Measurements from ENCODE around the gene TMEM82. TPM values are rescaled to one million over a fixed set of nuclear protein-coding genes. Genes with fewer than 3 reads are reported as not detected.

TMEM82 gene
- total RNA-seq, 2 donors from 2014 or later = not detected

GRCh38 chr1:15714406-15715136 is 27.7 kb upstream of the TMEM82 start:
- no peaks in the 10 kb centered on the region for H3K36me3 Mint-ChIP-seq
- no peaks in the 10 kb centered on the region for H3K9me3 Mint-ChIP-seq
- H3K27ac Mint-ChIP-seq = peak overlapping the region; percentile 44 to 59
- no peak for DNase-seq (ENCODE audit: low spot score in 2 of 2)
- no peak for ATAC-seq

GRCh38 chr1:15717418-15718125 is 24.7 kb upstream of the TMEM82 start:
- Mint-ChIP-seq H3K27ac (no peak overlapping the region), H3K9me3 (no peaks in the 10 kb centered on the region), H3K36me3 (no peaks in the 10 kb centered on the region)
- no peak for DNase-seq (ENCODE audit: low spot score in 2 of 2)
- no peak for ATAC-seq

DNA sequence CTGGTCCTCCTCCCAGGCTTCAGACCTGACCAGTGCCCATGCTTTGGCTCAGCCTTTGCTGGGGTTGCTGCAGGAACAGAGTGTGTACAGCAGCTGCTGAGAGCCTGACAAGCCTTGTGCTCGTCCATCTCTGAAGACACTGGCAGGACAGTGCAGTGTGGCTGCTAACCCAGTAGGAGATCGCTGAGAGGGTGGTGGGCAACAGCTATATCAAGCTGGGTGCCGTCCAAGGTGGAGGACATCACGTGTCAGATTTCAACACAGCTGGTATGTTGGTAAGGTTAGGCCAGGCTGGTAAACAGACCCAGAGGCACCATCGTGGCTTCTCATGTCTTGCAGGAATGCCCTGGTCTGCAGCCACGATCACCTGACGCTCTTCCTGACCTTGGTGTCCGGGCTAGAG is 24.1 kb upstream of the TMEM82 start:
- DNase-seq (ENCODE audit: low spot score in 2 of 2) (no peak), ATAC-seq (no peak)
- no peaks in the 10 kb centered on the region for H3K9me3 Mint-ChIP-seq
- H3K36me3 Mint-ChIP-seq = no peaks in the 10 kb centered on the region
- H3K27ac Mint-ChIP-seq = no peak overlapping the region

- Mint-ChIP-seq H3K27ac (peak overlapping the region in 1 of 2 donors; percentile 61), H3K36me3 (no peaks in the 10 kb centered on the region), H3K9me3 (no peaks in the 10 kb centered on the region)
- ATAC-seq (no peak), DNase-seq (ENCODE audit: low spot score in 2 of 2) (no peak)
These were observed 22.7 kb upstream of the TMEM82 start for GRCh38 chr1:15719381-15720120.

DNA sequence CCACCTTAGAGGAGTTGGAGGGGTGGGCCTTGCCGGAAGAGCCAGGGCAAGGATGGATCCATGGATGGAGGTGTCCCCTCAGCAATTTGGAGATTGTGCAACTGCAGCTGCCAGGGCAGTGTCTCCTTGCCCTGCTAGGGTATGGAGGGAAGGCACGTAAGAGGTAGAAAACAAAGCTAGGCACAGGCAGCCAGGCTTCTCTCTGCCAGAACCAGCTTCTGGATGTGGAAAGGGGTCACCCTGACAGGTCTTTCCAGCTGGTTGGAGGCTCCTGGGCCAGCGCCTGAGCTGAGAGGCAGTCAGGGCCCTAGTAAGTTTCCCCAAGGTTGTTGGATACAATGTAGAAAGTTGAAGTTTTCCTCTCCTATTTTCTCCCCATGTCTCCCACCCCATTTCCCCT is 21.4 kb upstream of the TMEM82 start:
- ATAC-seq (no peak), DNase-seq (ENCODE audit: low spot score in 2 of 2) (no peak)
- Mint-ChIP-seq H3K36me3 (no peaks in the 10 kb centered on the region), H3K27ac (peak overlapping the region in 1 of 2 donors; percentile 10), H3K9me3 (no peaks in the 10 kb centered on the region)

DNA sequence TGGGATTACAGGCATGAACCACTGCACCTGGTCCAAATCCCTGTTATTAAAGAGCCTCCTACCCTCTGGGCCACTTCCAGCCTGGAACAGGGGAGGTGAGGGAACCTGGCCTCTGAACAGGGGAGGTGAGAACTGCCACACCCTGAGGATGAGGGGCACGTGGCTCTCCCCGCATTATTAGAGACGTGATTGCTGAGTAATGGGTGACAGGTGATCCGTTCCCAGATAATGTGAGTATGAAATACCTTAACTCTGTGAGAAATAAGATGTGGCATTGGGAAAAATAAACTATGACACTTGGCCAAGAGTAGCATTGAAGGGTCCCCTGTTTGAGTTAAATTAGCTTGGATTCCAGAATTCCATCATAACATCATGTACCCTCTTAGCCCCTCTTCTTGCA is 19.9 kb upstream of the TMEM82 start:
- H3K27ac Mint-ChIP-seq = no peak overlapping the region
- H3K9me3 Mint-ChIP-seq = no peaks in the 10 kb centered on the region
- no peak for DNase-seq (ENCODE audit: low spot score in 2 of 2)
- ATAC-seq = no peak
- no peaks in the 10 kb centered on the region for H3K36me3 Mint-ChIP-seq

DNA sequence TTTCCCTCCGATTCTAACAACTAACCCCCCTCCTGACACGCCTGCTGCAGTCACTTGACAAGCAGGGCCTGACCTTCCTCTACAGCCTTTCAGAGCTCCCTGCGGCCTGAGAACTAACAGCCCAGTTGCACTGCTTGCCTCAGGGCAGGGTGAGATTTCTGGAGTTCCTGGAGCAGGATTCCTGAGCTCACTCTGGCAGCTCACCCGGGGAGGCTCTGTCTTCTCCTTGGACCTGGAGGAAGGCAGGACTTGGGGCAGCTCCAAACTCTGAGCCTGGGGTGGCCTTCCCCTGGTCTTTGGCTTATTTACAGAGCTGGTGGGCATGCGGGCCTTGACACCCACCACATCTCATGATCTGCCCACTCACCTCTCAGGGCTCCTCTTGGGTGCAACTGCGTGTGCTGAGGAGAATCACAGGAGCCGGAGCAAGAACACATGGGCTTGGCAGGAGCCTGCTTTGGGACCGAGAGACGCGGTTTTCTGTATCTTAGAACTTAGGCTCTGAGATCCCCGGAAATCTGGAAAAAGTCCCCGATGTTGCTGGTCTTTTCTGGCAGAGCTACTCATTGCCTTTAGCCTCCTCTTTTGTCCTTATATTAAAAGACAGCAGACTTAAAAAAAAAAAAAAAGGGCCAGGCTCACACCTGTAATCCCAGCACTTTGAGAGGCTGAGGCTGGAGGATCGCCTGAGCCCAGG is 19.3 kb upstream of the TMEM82 start:
- Mint-ChIP-seq H3K9me3 (no peaks in the 10 kb centered on the region), H3K27ac (peak overlapping the region in 1 of 2 donors; percentile 83), H3K36me3 (no peaks in the 10 kb centered on the region)
- no peak for ATAC-seq
- DNase-seq (ENCODE audit: low spot score in 2 of 2) = no peak

- H3K27ac Mint-ChIP-seq = peak overlapping the region; percentile 29 to 42
- DNase-seq (ENCODE audit: low spot score in 2 of 2) (no peak), ATAC-seq (no peak)
- no peaks in the 10 kb centered on the region for H3K36me3 Mint-ChIP-seq
- H3K9me3 Mint-ChIP-seq = no peaks in the 10 kb centered on the region
These were observed 18.6 kb upstream of the TMEM82 start for GRCh38 chr1:15723631-15724246.

GRCh38 chr1:15724949-15725880 is 17.1 kb upstream of the TMEM82 start:
- Mint-ChIP-seq H3K27ac (peak overlapping the region in 1 of 2 donors; percentile 42), H3K9me3 (no peaks in the 10 kb centered on the region), H3K36me3 (no peaks in the 10 kb centered on the region)
- ATAC-seq (no peak), DNase-seq (ENCODE audit: low spot score in 2 of 2) (no peak)

GRCh38 chr1:15726508-15726907 is 15.8 kb upstream of the TMEM82 start:
- no peaks in the 10 kb centered on the region for H3K9me3 Mint-ChIP-seq
- no peak overlapping the region for H3K27ac Mint-ChIP-seq
- H3K36me3 Mint-ChIP-seq = no peaks in the 10 kb centered on the region
- no peak for DNase-seq (ENCODE audit: low spot score in 2 of 2)
- no peak for ATAC-seq

DNA sequence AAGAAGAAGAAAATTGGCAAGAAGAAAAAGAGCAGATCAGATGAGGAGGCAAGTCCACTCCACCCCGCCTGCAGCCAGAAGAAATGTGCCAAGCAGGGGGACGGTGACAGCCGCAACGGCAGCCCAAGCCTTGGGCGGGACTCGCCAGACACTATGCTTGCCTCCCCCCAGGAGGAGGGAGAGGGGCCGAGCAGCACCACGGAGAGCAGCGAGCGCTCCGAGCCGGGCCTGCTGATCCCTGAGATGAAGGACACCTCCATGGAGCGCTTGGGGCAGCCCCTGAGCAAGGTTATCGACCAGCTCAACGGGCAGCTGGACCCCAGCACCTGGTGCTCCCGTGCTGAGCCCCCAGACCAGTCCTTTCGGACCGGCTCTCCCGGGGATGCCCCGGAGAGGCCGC is 15.3 kb upstream of the TMEM82 start:
- ATAC-seq (no peak), DNase-seq (ENCODE audit: low spot score in 2 of 2) (no peak)
- H3K36me3 Mint-ChIP-seq = no peaks in the 10 kb centered on the region
- H3K9me3 Mint-ChIP-seq = no peaks in the 10 kb centered on the region
- no peak overlapping the region for H3K27ac Mint-ChIP-seq

GRCh38 chr1:15727424-15727823 is 14.9 kb upstream of the TMEM82 start:
- no peaks in the 10 kb centered on the region for H3K36me3 Mint-ChIP-seq
- H3K9me3 Mint-ChIP-seq = no peaks in the 10 kb centered on the region
- DNase-seq (ENCODE audit: low spot score in 2 of 2) (no peak), ATAC-seq (no peak)
- peak overlapping the region in 1 of 2 donors; percentile 14 for H3K27ac Mint-ChIP-seq

DNA sequence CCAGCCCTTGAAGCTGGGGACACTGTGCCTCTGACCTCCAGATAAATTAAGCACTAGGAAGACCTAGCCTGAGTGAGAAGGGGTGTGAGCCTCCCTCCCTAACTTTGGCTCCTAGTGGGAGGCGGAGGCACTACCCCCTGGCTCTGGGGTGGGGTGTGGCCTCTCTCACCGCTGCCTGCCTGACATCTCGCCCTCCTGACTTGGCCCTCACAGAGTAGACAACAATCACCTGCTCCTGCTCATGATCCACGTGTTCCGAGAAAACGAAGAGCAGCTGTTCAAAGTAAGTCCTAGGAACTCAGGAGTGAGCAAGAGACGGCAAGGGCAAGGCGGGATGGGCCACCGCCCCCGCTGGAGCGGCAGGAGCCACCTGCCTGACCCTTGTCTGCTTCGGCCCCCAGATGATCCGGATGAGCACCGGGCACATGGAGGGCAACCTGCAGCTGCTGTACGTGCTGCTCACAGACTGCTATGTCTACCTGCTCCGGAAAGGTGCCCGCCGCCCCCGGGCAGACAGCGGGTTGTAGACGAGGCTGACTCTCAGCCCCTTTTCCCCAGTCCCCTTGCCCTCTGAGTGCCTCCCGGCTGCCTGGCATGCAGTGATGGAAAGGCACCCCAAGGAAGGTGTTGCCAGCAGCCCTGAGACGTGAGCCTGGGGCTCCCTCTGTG is 14.3 kb upstream of the TMEM82 start:
- no peaks in the 10 kb centered on the region for H3K9me3 Mint-ChIP-seq
- peak overlapping the region in 1 of 2 donors; percentile 36 for H3K27ac Mint-ChIP-seq
- ATAC-seq = no peak
- no peaks in the 10 kb centered on the region for H3K36me3 Mint-ChIP-seq
- DNase-seq (ENCODE audit: low spot score in 2 of 2) = no peak

DNA sequence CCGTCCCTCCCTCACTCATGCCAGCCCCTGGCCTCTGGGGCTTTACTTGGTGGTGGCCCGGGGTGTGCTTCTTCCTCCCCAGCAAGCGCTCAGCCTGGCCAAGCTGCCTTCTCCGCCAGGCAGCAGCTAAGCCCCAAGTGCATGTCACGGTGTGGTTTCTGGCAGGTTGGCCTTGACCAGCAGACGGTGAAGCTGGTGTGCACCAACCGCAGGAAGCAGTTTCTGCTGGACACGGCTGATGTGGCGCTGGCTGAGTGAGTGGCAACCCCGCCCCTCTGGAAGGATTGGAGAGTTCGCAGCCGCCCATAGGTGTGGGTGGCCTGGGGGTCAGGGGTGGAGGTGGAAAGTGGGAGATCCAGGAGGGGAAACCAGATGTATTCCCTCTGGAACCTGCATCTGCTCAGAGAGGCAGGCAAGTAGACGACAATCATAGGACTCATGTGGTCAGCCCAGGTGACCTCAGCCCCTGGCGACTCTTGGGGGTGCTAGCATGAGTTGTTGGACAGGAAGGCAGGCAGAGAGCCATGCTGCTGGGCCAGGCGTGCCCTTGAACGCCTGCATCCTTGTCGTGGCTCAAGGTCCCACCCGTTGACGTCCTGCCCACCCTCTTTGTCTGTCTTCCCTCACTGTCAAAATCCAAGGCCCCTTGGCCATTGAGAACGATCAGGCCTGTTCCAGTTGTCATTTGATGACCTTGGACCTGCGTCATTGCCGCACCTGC is 13.2 kb upstream of the TMEM82 start:
- H3K27ac Mint-ChIP-seq = no peak overlapping the region
- H3K9me3 Mint-ChIP-seq = no peaks in the 10 kb centered on the region
- no peaks in the 10 kb centered on the region for H3K36me3 Mint-ChIP-seq
- ATAC-seq (no peak), DNase-seq (ENCODE audit: low spot score in 2 of 2) (no peak)

- Mint-ChIP-seq H3K36me3 (no peaks in the 10 kb centered on the region), H3K27ac (no peak overlapping the region), H3K9me3 (no peaks in the 10 kb centered on the region)
- no peak for DNase-seq (ENCODE audit: low spot score in 2 of 2)
- ATAC-seq = no peak
These were observed 11.9 kb upstream of the TMEM82 start for GRCh38 chr1:15730423-15730822.
